GM12872 (cell line): Measurements from ENCODE around the gene ADGRD1.

ENCODE experiments used
- TF ChIP-seq, protein P1 (sequence below): IDR thresholded peaks from 3 replicates; pipeline ENCODE4 v1.5.1; 2011; ENCODE audit warnings: low read depth, mild to moderate bottlenecking, low read length, moderate library complexity; ENCODE audit not compliant: insufficient read depth

The ADGRD1 gene

DNA sequence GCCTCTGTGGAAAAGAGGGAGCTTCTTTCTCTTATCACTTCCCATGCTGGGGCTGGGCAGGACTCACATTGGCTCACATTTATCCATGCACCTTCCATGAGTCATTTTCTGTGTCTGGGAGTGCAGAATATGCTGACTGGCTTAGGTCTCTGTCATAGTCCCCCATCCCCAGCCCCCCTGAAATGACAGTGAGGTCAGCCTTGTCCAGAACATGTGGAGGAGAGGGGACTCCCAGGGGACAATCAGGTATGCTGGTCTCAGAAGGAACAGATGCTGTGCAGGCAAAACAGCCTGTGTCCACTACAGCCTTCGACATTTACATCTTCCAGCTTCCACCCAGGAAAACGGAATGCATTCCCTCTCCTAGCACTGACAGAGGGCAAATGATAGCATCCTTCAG is 35.0 kb downstream of the ADGRD1 start:
- TF ChIP-seq, protein P1, sequence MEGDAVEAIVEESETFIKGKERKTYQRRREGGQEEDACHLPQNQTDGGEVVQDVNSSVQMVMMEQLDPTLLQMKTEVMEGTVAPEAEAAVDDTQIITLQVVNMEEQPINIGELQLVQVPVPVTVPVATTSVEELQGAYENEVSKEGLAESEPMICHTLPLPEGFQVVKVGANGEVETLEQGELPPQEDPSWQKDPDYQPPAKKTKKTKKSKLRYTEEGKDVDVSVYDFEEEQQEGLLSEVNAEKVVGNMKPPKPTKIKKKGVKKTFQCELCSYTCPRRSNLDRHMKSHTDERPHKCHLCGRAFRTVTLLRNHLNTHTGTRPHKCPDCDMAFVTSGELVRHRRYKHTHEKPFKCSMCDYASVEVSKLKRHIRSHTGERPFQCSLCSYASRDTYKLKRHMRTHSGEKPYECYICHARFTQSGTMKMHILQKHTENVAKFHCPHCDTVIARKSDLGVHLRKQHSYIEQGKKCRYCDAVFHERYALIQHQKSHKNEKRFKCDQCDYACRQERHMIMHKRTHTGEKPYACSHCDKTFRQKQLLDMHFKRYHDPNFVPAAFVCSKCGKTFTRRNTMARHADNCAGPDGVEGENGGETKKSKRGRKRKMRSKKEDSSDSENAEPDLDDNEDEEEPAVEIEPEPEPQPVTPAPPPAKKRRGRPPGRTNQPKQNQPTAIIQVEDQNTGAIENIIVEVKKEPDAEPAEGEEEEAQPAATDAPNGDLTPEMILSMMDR = no peak

- TF ChIP-seq, protein P1 = no peak
Observed at GRCh38 chr12:130989391-130989790, 35.7 kb downstream of the ADGRD1 start.

DNA sequence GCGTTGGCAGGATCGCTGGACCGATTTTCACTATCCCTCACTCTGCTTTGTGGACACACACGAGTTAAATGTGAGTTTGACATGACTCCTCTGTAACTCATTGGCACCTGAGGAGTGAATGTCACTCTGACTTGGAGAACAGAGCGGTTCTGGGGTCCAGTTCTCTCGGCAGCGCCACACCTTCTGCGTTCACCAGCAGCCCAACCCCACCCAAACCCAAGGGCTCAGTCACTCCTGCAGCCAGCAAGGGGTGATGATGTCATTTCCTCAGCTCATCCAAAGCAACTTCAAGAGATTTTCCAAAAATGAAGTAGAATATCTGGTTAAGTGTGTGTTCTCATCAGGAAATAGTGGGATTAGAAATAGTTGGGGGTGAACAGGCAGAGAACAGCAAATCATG is 36.3 kb downstream of the ADGRD1 start:
- TF ChIP-seq, protein P1 = no peak

DNA sequence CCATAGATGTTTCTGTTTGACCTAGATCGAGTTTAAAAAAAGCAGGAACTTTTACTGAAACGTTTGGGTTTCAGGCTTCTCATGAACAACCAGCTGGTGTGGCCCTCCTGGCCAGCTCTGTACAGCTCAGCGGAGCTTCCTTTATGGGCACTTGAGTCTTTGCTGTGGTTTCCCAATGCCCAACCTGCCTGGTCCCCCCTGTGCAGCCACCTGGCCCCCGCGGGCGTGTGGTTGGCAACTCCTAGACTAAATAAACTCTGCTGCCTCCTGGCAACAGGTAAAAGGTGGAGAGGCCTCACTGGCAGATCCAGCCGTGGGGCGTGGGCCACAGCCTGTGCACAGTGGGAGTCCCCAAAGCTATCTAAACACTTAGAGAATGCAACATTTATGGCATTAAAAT is 38.7 kb downstream of the ADGRD1 start:
- TF ChIP-seq, protein P1 = no peak

DNA sequence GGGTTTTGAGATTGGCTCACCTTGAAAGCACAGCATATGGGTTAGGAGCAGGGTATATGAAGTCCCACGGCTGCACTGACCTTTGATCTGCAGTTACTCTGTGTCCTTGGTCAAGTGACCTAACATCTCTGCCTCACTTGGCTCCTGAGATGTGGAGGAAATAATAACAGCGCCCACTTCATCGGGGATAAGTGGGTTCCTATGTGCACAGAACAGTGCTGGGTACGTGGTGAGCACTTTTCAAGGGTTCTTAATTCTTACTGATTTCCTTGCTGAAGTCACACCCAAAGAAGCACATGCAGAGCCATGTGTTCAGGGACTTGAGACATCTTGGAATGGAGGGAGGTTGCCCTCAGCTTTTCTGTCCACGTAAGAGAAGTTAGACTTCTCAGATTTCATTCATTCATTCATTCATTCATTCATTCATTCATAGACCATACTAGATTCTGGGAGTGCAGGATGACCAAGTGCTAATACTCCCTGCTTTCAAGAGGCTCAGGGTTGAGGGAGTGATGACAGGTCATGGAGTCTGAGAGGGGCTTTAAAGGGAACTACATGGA is 39.4 kb downstream of the ADGRD1 start:
- TF ChIP-seq, protein P1 = no peak

DNA sequence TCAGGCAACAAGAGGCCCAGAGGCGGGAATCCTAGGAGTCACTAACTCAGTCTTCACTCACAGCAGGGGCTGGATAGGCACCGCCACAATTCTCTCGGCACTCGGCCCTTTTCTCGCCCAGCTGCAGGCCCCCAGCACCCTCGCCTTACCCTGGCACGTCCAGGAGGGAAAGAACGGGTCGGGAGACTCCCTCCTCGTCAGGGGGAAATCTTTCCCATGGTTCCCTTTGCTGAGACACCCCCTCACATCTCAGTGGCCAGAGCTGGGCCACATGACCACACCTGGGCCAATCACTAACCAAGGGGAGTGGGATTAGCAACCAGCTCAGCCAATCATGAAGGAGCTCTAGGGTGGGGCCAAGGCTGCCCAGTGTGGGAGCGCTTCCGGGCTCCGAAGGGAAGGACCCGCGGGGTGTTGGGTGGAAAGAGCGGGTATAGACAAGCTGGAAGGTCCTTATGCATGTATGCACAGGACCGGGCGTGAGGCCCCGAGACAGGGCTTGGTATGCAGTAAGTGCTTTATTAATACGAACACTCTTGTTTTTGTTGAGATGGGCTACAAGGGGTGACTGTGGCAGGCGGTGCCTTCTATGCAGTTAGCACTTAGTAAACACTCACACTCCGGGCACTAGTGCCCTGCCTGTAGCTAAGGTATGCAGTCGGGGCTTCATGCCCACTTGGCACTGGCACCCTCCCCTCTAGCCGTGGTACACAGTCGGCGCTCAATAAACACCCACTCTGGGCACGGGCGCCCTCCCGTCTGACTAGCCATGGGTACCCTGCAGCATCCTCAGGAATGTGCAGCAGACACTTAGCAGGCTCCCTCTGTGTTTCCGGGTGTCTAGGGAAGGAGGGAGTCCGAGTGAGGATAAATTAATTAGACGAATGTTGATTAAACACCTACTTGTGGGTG is 40.3 kb downstream of the ADGRD1 start:
- TF ChIP-seq, protein P1 = no peak

DNA sequence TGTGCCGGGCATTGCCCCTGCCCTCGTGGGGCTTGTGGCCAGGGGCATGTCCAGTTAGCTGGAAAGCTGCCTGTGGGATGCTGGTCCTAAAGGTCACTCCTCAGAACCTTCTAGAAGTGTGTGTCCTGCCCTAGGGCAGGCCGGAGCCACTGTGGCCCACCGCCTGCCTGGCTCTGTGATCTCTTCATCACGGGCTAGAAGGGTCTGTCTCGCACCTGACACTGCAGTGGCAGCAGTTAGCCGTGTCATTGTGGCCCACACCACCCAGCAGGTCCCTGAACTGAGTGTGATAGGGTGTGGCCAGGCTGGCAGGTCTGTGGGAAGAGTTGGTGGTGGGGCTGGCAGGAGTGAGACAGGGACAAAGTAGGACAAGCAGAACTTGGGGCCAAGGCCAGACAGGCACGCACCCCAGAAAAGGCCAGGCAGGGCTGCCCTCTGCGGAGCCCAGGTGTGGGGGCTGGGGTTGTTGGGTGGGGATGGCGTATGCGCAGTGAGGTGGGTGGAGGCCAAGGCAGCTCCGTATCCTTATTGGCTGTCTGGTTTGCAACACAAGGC is 41.2 kb downstream of the ADGRD1 start:
- TF ChIP-seq, protein P1 = no peak
